HCT116 (cell line): ENCODE results near the gene SYT9. TPM values are rescaled to one million over a fixed set of nuclear protein-coding genes. Genes with fewer than 3 reads are reported as not detected.

Source experiments
- ATAC-seq: fragments of 200-7000 bp; cut with Tn5 transposase; 2 replicates; pipeline ENCODE4 v1.9.1; 2020; ENCODE audit warnings: mild to moderate bottlenecking, moderate library complexity
- BruUV-seq: library from RNA; stranded (reverse); fragments of 400-500 nt; replicated peaks from 2 replicates; lab custom pipeline; 2021; lab: Mats Ljungman, UMichigan
- CTCF ChIA-PET: fragments of 300-600 bp; sonication (Branson Sonifier 250); formaldehyde crosslinking; loops from one replicate; lab custom pipeline; 2021; ENCODE audit warnings: antibody characterized with exemption; lab: Charles Lee
- POLR2A ChIA-PET: fragments of 300-600, 350-600 bp; sonication (Branson Sonifier 250); formaldehyde crosslinking; loops from one replicate; lab custom pipeline; 2021; ENCODE audit warnings: antibody characterized with exemption; lab: Charles Lee
- RAD21 ChIA-PET, 2 experiments: fragments of 300-600 bp; sonication (Branson Sonifier 250); formaldehyde crosslinking; loops; one replicate each; lab custom pipeline; 2023; ENCODE audit warnings: low total read pairs in 2 of 2; ENCODE audit not compliant: uncharacterized antibody in 2 of 2, unreplicated experiment in 2 of 2, low non-redundant PET in 1 of 2; lab: Charles Lee
- DNase-seq: peaks from one replicate; pipeline ENCODE4 v3.0.0-alpha.2; 2010; ENCODE audit warnings: low read depth, low spot score
- H2AFZ ChIP-seq: fragments of 200-600 bp; shearing (Covaris generic), sonication (generic); 2 replicates; pipeline ENCODE4 v1.6.1; 2017; ENCODE audit warnings: low read depth, mixed run types, mixed read lengths, antibody characterized with exemption, low read length; ENCODE audit not compliant: poor library complexity, severe bottlenecking
- H3K27ac ChIP-seq: 2 replicates; pipeline ENCODE4 v1.5.1; 2012; ENCODE audit warnings: low read depth, low read length
- H3K27me3 ChIP-seq: fragments of 200-600 bp; sonication (generic); 2 replicates; pipeline ENCODE4 v1.6.1; 2016; ENCODE audit warnings: mixed run types, low read length, mixed read lengths; ENCODE audit not compliant: insufficient read depth
- H3K36me3 ChIP-seq, 2 experiments: fragments of 200-500 bp in 1 of 2; fragments of 200-600 bp in 1 of 2; sonication (Bioruptor generic) in 1 of 2; sonication (generic) in 1 of 2; 2 replicates each; pipeline versions ENCODE4 v1.5.1 to v1.6.1; 2014 to 2016; ENCODE audit warnings: low read length in 2 of 2, inconsistent platforms in 1 of 2, mixed read lengths in 1 of 2, mixed run types in 1 of 2; ENCODE audit not compliant: insufficient read depth in 2 of 2, control insufficient read depth in 1 of 2
- H3K4me1 ChIP-seq, 2 experiments: fragments of 200-600 bp in 1 of 2; sonication (generic) in 1 of 2; 2 replicates each; pipeline versions ENCODE4 v1.5.1 to v1.6.1; 2012 to 2017; ENCODE audit warnings: low read length in 2 of 2, inconsistent platforms in 1 of 2, mild to moderate bottlenecking in 1 of 2, mixed read lengths in 1 of 2, mixed run types in 1 of 2, moderate library complexity in 1 of 2; ENCODE audit not compliant: insufficient read depth in 2 of 2, control insufficient read depth in 1 of 2
- H3K4me2 ChIP-seq: fragments of 200-600 bp; sonication (generic); 2 replicates; pipeline ENCODE4 v1.6.1; 2017; ENCODE audit warnings: mixed run types, low read length, mixed read lengths
- H3K4me3 ChIP-seq, 2 experiments: fragments of 200-600 bp in 1 of 2; sonication (generic) in 1 of 2; replicated peaks in 1 of 2; 2 replicates each; pipeline ENCODE4 v1.5.1; 2011 to 2016; ENCODE audit warnings: low read length in 2 of 2, control low read depth in 1 of 2, low read depth in 1 of 2, mild to moderate bottlenecking in 1 of 2, mixed read lengths in 1 of 2, mixed run types in 1 of 2
- H3K79me2 ChIP-seq: fragments of 200-600 bp; sonication (generic); 2 replicates; pipeline ENCODE4 v1.6.1; 2017; ENCODE audit warnings: mild to moderate bottlenecking, mixed run types, low read length, moderate library complexity, mixed read lengths; ENCODE audit not compliant: insufficient read depth
- H3K9ac ChIP-seq: fragments of 200-600 bp; sonication (generic); 2 replicates; pipeline ENCODE4 v1.6.1; 2016; ENCODE audit warnings: low read length, mixed read lengths
- H3K9me2 ChIP-seq: fragments of 200-600 bp; sonication (generic), shearing (Covaris generic); 2 replicates; pipeline ENCODE4 v1.6.1; 2017; ENCODE audit warnings: mixed run types, mild to moderate bottlenecking, moderate library complexity; ENCODE audit not compliant: insufficient read depth
- H3K9me3 ChIP-seq, 2 experiments: fragments of 200-500 bp in 1 of 2; fragments of 200-600 bp in 1 of 2; sonication (Bioruptor generic) in 1 of 2; sonication (generic) in 1 of 2; 2 replicates each; pipeline ENCODE4 v1.6.1; 2014 to 2017; ENCODE audit warnings: low read length in 2 of 2, mixed read lengths in 2 of 2, inconsistent platforms in 1 of 2, low read depth in 1 of 2, mild to moderate bottlenecking in 1 of 2, mixed run types in 1 of 2, moderate library complexity in 1 of 2; ENCODE audit not compliant: control insufficient read depth in 1 of 2, insufficient read depth in 1 of 2
- H4K20me1 ChIP-seq: fragments of 200-600 bp; sonication (generic), shearing (Covaris generic); 2 replicates; pipeline ENCODE4 v1.6.1; 2017; ENCODE audit warnings: mixed run types, mild to moderate bottlenecking, moderate library complexity; ENCODE audit not compliant: insufficient read depth
- ATF3 ChIP-seq: IDR thresholded peaks from 2 replicates; pipeline ENCODE4 v1.6.1; 2012
- EGR1 ChIP-seq: IDR thresholded peaks from 2 replicates; pipeline ENCODE4 v1.6.1; 2012; ENCODE audit warnings: low read depth
- EZH2 ChIP-seq: fragments of 200-600 bp; sonication (generic); IDR thresholded peaks from 2 replicates; pipeline ENCODE4 v1.6.1; 2017; ENCODE audit warnings: antibody characterized with exemption, mixed run types
- EZH2phosphoT487 ChIP-seq: fragments of 200-600 bp; IDR thresholded peaks from 2 replicates; pipeline ENCODE4 v1.6.1; 2018; ENCODE audit warnings: antibody characterized with exemption, borderline replicate concordance
- JUND ChIP-seq: IDR thresholded peaks from 2 replicates; pipeline ENCODE4 v1.6.1; 2012
- POLR2A ChIP-seq: IDR thresholded peaks from 2 replicates; pipeline ENCODE4 v1.7.0; 2011; ENCODE audit warnings: borderline replicate concordance; ENCODE audit not compliant: insufficient read depth, insufficient read length; ENCODE audit errors: extremely low read depth
- POLR2AphosphoS5 ChIP-seq: IDR thresholded peaks from 2 replicates; pipeline ENCODE4 v1.6.1; 2011; ENCODE audit warnings: mild to moderate bottlenecking, low read depth, low read length, moderate library complexity
- SIN3A ChIP-seq: IDR thresholded peaks from 2 replicates; pipeline ENCODE4 v1.6.1; 2012; ENCODE audit warnings: low read depth
- SP1 ChIP-seq: IDR thresholded peaks from 2 replicates; pipeline ENCODE4 v1.6.1; 2012; ENCODE audit warnings: low read depth
- SRF ChIP-seq: IDR thresholded peaks from 2 replicates; pipeline ENCODE4 v1.6.1; 2012; ENCODE audit warnings: low read depth
- TCF7L2 ChIP-seq: IDR thresholded peaks from 2 replicates; pipeline ENCODE4 v1.7.0; 2011; ENCODE audit warnings: borderline replicate concordance, inconsistent platforms; ENCODE audit not compliant: insufficient read depth, insufficient read length; ENCODE audit errors: extremely low read depth
- YY1 ChIP-seq: IDR thresholded peaks from 2 replicates; pipeline ENCODE4 v1.6.1; 2011; ENCODE audit warnings: low read length, low read depth, moderate library complexity, mild to moderate bottlenecking; ENCODE audit not compliant: insufficient replicate concordance; ENCODE audit errors: extremely low read depth
- ZNF274 ChIP-seq: fragments of 200-500 bp; sonication (Bioruptor generic); IDR thresholded peaks from 2 replicates; pipeline ENCODE4 v1.6.1; 2014; ENCODE audit warnings: mild to moderate bottlenecking, low read depth, low read length, inconsistent platforms
- intact Hi-C: fragments of 100-400 bp; cut with micrococcal nuclease; formaldehyde crosslinking; loops from 2 replicates; pipeline ENCODE4 v1.10.0; 2022
- total RNA-seq: library from RNA; stranded (reverse); gene quantifications from one replicate; pipeline ENCODE4 v1.2.1, GENCODE V29; 2021; ENCODE audit not compliant: unreplicated experiment
- TF ChIP-seq, protein P1 (sequence below): IDR thresholded peaks from 2 replicates; pipeline ENCODE4 v1.6.1; 2011; ENCODE audit warnings: mild to moderate bottlenecking, low read length, moderate library complexity; ENCODE audit not compliant: insufficient replicate concordance; ENCODE audit errors: extremely low read depth
- TF ChIP-seq, protein P2 (sequence below): IDR thresholded peaks from 2 replicates; pipeline ENCODE4 v1.6.1; 2012
- TF ChIP-seq, protein P3 (sequence below): IDR thresholded peaks from 2 replicates; pipeline ENCODE4 v1.6.1; 2012; ENCODE audit warnings: low read depth

Gene SYT9
- total RNA-seq, 1 experiment from 2014 or later, result not detected

- H3K4me3 ChIP-seq, result no peak overlapping the region
- H3K4me2 ChIP-seq, result no peak overlapping the region
- H3K27me3 ChIP-seq, result peaks cover 13% of the 10 kb centered on the region; the same call in 1 of the 2 replicates
- H3K9ac ChIP-seq, result no peak overlapping the region
- no peaks in the 10 kb centered on the region for H3K79me2 ChIP-seq
- DNase-seq (no peak), ATAC-seq (no peak)
- H4K20me1 ChIP-seq, result no peaks in the 10 kb centered on the region
- RAD21 ChIA-PET, result no interaction called here
- H3K9me2 ChIP-seq, result no peaks in the 10 kb centered on the region
- H2AFZ ChIP-seq, result no peak overlapping the region
- H3K9me3 ChIP-seq, result no peaks in the 10 kb centered on the region
- BruUV-seq, result no TSS peak
- intact Hi-C loops, result no loop called here
- POLR2A ChIA-PET, result no interaction called here
- H3K4me1 ChIP-seq, result no peaks in the 10 kb centered on the region
- H3K27ac ChIP-seq, result no peak overlapping the region
- TF ChIP-seq YY1 (no peak), EGR1 (no peak), SIN3A (no peak), SP1 (no peak), POLR2AphosphoS5 (no peak), EZH2 (no peak), ZNF274 (no peak), TCF7L2 (no peak), EZH2phosphoT487 (no peak), JUND (no peak), ATF3 (no peak), POLR2A (no peak), SRF (no peak)
- TF ChIP-seq, protein P1, sequence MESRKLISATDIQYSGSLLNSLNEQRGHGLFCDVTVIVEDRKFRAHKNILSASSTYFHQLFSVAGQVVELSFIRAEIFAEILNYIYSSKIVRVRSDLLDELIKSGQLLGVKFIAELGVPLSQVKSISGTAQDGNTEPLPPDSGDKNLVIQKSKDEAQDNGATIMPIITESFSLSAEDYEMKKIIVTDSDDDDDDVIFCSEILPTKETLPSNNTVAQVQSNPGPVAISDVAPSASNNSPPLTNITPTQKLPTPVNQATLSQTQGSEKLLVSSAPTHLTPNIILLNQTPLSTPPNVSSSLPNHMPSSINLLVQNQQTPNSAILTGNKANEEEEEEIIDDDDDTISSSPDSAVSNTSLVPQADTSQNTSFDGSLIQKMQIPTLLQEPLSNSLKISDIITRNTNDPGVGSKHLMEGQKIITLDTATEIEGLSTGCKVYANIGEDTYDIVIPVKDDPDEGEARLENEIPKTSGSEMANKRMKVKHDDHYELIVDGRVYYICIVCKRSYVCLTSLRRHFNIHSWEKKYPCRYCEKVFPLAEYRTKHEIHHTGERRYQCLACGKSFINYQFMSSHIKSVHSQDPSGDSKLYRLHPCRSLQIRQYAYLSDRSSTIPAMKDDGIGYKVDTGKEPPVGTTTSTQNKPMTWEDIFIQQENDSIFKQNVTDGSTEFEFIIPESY, result no peak
- TF ChIP-seq, protein P2, sequence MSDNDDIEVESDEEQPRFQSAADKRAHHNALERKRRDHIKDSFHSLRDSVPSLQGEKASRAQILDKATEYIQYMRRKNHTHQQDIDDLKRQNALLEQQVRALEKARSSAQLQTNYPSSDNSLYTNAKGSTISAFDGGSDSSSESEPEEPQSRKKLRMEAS, result no peak
- TF ChIP-seq, protein P3, sequence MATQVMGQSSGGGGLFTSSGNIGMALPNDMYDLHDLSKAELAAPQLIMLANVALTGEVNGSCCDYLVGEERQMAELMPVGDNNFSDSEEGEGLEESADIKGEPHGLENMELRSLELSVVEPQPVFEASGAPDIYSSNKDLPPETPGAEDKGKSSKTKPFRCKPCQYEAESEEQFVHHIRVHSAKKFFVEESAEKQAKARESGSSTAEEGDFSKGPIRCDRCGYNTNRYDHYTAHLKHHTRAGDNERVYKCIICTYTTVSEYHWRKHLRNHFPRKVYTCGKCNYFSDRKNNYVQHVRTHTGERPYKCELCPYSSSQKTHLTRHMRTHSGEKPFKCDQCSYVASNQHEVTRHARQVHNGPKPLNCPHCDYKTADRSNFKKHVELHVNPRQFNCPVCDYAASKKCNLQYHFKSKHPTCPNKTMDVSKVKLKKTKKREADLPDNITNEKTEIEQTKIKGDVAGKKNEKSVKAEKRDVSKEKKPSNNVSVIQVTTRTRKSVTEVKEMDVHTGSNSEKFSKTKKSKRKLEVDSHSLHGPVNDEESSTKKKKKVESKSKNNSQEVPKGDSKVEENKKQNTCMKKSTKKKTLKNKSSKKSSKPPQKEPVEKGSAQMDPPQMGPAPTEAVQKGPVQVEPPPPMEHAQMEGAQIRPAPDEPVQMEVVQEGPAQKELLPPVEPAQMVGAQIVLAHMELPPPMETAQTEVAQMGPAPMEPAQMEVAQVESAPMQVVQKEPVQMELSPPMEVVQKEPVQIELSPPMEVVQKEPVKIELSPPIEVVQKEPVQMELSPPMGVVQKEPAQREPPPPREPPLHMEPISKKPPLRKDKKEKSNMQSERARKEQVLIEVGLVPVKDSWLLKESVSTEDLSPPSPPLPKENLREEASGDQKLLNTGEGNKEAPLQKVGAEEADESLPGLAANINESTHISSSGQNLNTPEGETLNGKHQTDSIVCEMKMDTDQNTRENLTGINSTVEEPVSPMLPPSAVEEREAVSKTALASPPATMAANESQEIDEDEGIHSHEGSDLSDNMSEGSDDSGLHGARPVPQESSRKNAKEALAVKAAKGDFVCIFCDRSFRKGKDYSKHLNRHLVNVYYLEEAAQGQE, result no peak
- no peaks in the 10 kb centered on the region for H3K36me3 ChIP-seq
- CTCF ChIA-PET, result no interaction called here
Measured at GRCh38 chr11:7291100-7291829, 39.6 kb downstream of the SYT9 start.
